MV-4-11 (cell line): ENCODE results near the gene HELZ.

Experiments used
- DNase-seq: peaks from one replicate; lab custom pipeline; 2025; lab: John Stamatoyannopoulos, UW

The HELZ gene

GRCh38 chr17:67076290-67076689 lies 168.7 kb downstream of the HELZ start:
- no peak for DNase-seq

- no peak for DNase-seq
These were observed 170.2 kb downstream of the HELZ start for GRCh38 chr17:67074781-67075180.

GRCh38 chr17:67072885-67073284 lies 172.1 kb downstream of the HELZ start:
- no peak for DNase-seq

- DNase-seq, result no peak
These were observed 173.4 kb downstream of the HELZ start for GRCh38 chr17:67071595-67071994.

GRCh38 chr17:67069603-67070136 lies 175.3 kb downstream of the HELZ start:
- no peak for DNase-seq

- peak; percentile 13 for DNase-seq
These were observed 176.0 kb downstream of the HELZ start for GRCh38 chr17:67068999-67069398.

- no peak for DNase-seq
These were observed 177.2 kb downstream of the HELZ start for GRCh38 chr17:67067571-67068482.

- DNase-seq, result no peak
These were observed 178.3 kb downstream of the HELZ start for GRCh38 chr17:67066717-67067116.

- DNase-seq, result no peak
These were observed 181.9 kb downstream of the HELZ start for GRCh38 chr17:67063141-67063540.

GRCh38 chr17:67059372-67059771 lies 185.6 kb downstream of the HELZ start:
- DNase-seq, result no peak

- no peak for DNase-seq
These were observed 187.0 kb downstream of the HELZ start for GRCh38 chr17:67058036-67058435.

- no peak for DNase-seq
These were observed 188.1 kb downstream of the HELZ start for GRCh38 chr17:67056746-67057490.

- no peak for DNase-seq
These were observed 188.9 kb downstream of the HELZ start for GRCh38 chr17:67055811-67056745.

- DNase-seq, result no peak
These were observed 190.0 kb downstream of the HELZ start for GRCh38 chr17:67055041-67055443.

GRCh38 chr17:67054608-67055007 lies 190.4 kb downstream of the HELZ start:
- no peak for DNase-seq

- no peak for DNase-seq
These were observed 190.9 kb downstream of the HELZ start for GRCh38 chr17:67054011-67054591.

GRCh38 chr17:67053438-67054000 lies 191.5 kb downstream of the HELZ start:
- DNase-seq, result no peak

- no peak for DNase-seq
These were observed 192.1 kb downstream of the HELZ start for GRCh38 chr17:67052720-67053437.

GRCh38 chr17:67051837-67052236 lies 193.2 kb downstream of the HELZ start:
- no peak for DNase-seq

- DNase-seq, result no peak
These were observed 193.8 kb downstream of the HELZ start for GRCh38 chr17:67051155-67051538.
